Gastroesophageal sphincter (tissue), 3 donors: ENCODE measurements around the gene CHIT1.

Experiments
- CTCF ChIP-seq, 4 experiments: fragments of 200-600 bp in 2 of 4; fragments of 450-650 bp in 2 of 4; sonication (generic) in 1 of 4; IDR thresholded peaks; one replicate each; pipeline ENCODE4 v1.5.1; 2017 to 2019; ENCODE audit warnings: antibody characterized with exemption in 4 of 4, mild to moderate bottlenecking in 2 of 4, moderate library complexity in 2 of 4
- POLR2A ChIP-seq, 2 donors: fragments of 450-650 bp; IDR thresholded peaks; one replicate each; pipeline ENCODE4 v1.6.1; 2017; ENCODE audit warnings: antibody characterized with exemption in 2 of 2, mild to moderate bottlenecking in 2 of 2, moderate library complexity in 1 of 2

GRCh38 chr1:203190949-203191348 lies 38.5 kb downstream of the CHIT1 start:
- no peak for TF ChIP-seq CTCF (IDR thresholded peaks at IDR 0.05)
- TF ChIP-seq POLR2A (IDR thresholded peaks at IDR 0.05), result no peak
